Activated T-cell treated with anti-CD3 and anti-CD28 coated beads for 4 hours (primary cell): ENCODE results near the gene FEZF2.

Experiments used
- DNase-seq: peaks from one replicate; pipeline ENCODE4 v3.0.0-alpha.2; 2020

Gene FEZF2

DNA sequence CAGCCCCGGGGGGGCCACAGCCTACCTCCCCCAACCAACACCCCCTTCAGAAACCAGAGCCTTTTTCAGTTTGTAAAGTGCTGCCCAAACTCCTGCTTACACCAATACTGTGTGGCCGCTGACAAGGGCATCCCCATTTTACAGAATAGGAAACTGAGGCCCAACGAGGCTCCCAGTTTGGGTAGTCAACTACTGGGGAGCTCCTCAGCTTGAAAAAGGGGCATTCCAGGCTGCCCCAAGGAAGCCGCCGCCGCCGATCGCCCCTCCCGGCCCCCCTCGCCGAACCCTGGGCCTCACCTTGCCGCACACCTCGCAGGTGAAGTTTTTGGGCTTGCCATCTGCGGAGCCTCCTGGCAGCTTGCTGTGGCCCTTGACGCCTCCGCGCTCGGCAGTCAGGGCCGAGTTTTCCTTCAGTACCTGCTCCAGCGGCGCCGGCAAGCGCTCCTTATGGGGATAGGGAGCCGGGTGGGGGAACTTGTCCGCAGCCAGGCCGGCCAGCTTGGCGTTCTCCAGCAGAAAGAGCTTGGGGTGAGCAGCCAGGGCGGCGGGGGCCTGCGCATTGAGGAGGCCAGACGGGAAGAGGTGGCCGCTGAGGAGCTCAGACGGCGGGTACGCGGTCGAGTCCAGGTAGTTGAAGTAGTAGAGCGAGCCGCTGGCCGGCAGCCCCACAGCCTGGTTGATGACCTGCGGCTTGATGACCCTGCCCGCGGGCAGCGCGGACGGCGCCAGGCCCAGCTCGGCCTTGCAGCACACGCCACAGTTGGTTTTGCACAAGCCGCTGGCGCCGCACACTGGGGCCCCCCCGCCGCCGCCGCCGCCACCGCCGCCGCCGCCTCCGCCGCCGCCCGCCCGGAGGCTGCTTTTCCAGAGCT, 1.4 kb downstream of the FEZF2 start:
- DNase-seq = no peak

GRCh38 chr3:62370858-62371719, 2.3 kb downstream of the FEZF2 start:
- no peak for DNase-seq

GRCh38 chr3:62370112-62370857, 3.1 kb downstream of the FEZF2 start:
- no peak for DNase-seq

GRCh38 chr3:62369476-62369743, 3.9 kb downstream of the FEZF2 start:
- no peak for DNase-seq

DNA sequence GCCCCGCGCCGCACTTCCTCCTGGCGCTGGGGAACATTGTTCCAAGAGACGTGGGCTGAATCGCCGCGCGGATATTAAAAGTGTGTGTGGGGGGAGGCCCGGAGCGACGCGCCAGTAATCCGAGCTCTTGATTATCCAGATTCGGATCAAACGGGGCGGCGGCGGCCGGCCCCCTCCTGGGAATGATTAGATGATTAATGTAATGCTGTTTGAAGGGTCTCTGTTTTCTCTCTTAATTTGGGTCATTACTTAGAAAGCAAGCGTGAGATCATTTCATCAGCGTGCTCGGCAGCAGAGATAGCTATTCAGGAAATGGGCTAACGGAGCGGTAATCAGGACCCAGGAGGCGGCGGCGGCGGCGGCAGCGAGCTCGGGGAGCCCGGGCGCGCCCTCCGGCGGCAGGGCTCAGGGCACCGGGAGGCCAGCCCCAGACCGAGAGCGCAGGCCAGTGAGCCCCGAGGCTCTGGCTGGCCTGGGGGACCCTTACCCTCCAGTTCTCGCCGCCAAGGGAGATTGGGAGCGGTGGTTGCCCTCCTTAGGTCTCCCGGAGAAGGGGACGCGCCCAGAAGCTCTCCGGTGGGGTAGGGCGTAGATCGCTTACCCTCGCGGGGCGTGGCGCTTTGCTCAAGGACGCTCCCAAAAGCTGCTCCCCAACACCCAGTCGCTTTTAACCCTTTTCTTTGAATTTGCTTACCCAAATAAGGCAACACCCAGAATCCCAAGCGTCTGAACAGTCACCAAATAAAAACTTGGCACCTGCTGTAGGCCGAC, 4.5 kb downstream of the FEZF2 start:
- no peak for DNase-seq

GRCh38 chr3:62368290-62368704, 5.1 kb downstream of the FEZF2 start:
- no peak for DNase-seq

GRCh38 chr3:62367763-62368195, 5.6 kb downstream of the FEZF2 start:
- no peak for DNase-seq

GRCh38 chr3:62366126-62366484, 7.2 kb downstream of the FEZF2 start:
- no peak for DNase-seq

DNA sequence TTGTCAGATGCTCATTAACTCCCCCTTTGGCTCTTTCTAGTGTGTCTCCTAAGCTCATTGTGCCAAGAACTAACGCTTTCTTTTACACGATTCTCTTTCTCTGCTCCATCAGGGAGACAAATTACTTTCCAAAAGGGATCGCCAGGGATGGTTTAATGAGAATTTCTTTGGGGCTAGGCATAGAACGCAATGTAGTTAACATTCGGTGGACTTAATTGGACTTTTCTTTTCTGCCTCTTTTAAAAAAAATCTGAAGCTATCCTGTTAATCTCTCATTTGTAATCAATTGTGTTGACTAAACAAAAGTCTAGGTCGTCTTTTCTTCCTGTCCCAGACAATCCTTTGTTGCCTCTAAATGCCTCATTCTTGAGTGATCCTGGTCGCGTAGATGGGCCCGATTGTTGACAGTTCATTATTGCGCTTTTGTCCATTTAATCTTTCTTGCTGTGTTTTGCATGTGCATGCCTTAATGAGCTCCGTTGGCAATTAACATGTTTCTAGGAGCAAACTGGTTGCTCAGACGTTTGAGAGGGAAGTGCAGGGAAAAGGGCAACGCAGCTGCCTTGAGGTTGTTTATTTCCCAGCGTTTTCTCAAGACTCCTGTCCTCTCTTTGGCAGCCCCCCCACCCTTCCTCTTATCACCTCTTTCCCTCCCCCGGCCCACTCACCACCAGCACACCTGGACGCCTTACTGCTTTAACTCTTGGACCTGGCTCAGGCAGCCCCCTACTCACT, 7.8 kb downstream of the FEZF2 start:
- DNase-seq = no peak

- no peak for DNase-seq
Measured at GRCh38 chr3:62364191-62364590, 9.2 kb downstream of the FEZF2 start.

GRCh38 chr3:62363275-62363674, 10.1 kb downstream of the FEZF2 start:
- no peak for DNase-seq

- no peak for DNase-seq
Measured at GRCh38 chr3:62361824-62362223, 11.5 kb downstream of the FEZF2 start.

GRCh38 chr3:62361261-62361660, 12.1 kb downstream of the FEZF2 start:
- DNase-seq = no peak

DNA sequence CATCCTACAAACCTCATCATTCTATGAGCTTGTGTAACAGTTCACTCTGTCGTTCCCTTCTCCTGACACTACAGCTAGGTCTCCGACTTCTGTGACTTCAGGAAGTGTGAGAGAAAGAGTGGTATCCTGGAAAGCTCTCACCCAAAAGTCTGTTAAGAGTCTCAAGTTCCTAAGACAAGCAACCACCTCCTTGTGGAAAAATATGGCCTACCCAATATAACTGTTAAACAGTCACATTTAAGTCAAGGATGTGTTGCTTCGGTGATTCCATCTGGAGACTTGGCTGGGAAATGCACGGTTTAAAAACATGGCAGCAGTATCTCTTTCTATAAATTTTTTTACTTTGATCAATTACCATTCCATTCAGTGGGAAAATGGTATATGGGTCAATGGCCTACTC, 13.8 kb downstream of the FEZF2 start:
- no peak for DNase-seq

- DNase-seq = no peak
Measured at GRCh38 chr3:62356356-62356755, 17.0 kb downstream of the FEZF2 start.

DNA sequence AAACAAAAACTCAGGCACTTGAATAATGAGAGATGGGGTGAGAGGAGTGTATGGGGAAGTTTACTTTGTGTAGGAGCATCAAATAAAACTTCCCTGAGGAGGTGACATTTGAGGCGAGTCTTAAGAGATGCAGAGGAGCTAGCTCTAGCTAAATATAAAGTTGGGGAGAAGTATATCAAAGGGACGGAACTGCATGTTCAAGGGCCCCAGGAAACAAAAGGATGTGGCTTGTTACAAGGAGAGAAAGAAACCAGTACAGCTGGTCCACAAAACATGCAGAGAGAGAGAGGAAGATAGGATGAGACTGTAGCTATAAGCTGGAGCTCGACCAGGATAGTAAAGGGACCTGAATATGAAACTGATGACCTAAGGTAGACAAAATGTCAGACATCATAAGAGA, 17.6 kb downstream of the FEZF2 start:
- DNase-seq = no peak

- no peak for DNase-seq
Measured at GRCh38 chr3:62343755-62344154, 29.6 kb downstream of the FEZF2 start.

GRCh38 chr3:62335196-62335595, 38.2 kb downstream of the FEZF2 start:
- no peak for DNase-seq

- no peak for DNase-seq
Measured at GRCh38 chr3:62332835-62333244, 40.5 kb downstream of the FEZF2 start.

- DNase-seq = no peak
Measured at GRCh38 chr3:62332017-62332416, 41.3 kb downstream of the FEZF2 start.

GRCh38 chr3:62329971-62330370, 43.4 kb downstream of the FEZF2 start:
- DNase-seq = no peak

DNA sequence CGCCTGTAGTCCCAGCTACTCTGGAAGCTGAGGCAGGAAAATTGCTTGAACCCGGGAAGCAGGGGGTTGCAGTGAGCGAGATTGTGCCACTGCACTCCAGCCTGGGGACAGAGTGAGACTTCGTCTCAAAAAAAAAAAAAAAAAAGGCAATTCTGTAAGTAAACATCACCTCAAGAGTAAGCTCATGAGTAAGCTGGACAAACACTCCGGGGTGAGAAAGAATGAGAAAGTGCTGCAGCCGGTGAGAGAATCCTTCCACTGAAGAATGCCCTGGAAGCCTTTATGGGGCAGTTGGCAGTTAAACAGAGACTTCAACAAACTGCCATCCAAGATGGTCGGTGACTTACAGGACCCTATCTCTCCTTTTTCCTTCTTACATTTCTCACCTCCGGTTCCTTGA, 47.5 kb downstream of the FEZF2 start:
- no peak for DNase-seq
